ENCODE results near the gene RAB6A. TPM values are rescaled to one million over a fixed set of nuclear protein-coding genes. Genes with fewer than 3 reads are reported as not detected.

The RAB6A gene
- total RNA-seq, 4 donors from 2014 or later: 49.0 to 232 (median 206) TPM

DNA sequence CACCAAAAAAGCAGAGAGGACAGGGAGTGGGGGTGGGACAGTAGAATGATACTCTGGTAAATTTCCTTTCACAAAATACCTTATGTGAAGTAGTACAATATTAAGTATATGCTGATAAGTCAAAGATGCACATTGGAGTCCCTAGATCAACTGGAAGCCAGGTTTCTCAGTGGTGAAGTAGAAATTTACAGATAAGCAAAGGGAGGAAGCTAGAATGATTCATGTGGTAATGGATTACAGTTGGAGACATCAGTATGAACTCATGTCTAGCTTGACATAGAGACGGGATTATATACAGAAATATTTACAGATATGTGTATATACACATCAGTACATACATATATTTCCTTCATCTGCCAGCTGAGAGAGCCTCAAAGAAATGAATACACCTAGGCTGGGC lies 93.0 kb downstream of the RAB6A start:
- 71 to 100% methylated on average over 1 of the region's 1 CpG for WGBS, 2 donors (ENCODE audit: low coverage in 1 of 2)
- intact Hi-C loops (cut with DNase I; ENCODE audit: low total_unique reads) (loop anchor here (10.0 kb wide), 2 partner anchors 193 to 363 kb away; partner anchors contain the start of gene ARHGEF17), in situ Hi-C loops (cut with MboI; ENCODE audit: low pct_ligation_motif_present in 1 of 4, low pct_unique_long_range_greater_than_20kb in 1 of 4, low sequenced_read_pairs in 3 of 4) (loop anchor here in 2 of 4 donors (10.0 kb wide), 1 partner anchor 263 kb away; no protein-coding TSS in a partner anchor)
- Histone ChIP-seq H3K4me1 (no peaks in the 10 kb centered on the region), H3K4me3 (no peak overlapping the region), H3K27me3 (no peaks in the 10 kb centered on the region), H3K9me3 (no peaks in the 10 kb centered on the region), H3K27ac (no peak overlapping the region), H3K36me3 (no peaks in the 10 kb centered on the region)
- TF ChIP-seq, protein P1, sequence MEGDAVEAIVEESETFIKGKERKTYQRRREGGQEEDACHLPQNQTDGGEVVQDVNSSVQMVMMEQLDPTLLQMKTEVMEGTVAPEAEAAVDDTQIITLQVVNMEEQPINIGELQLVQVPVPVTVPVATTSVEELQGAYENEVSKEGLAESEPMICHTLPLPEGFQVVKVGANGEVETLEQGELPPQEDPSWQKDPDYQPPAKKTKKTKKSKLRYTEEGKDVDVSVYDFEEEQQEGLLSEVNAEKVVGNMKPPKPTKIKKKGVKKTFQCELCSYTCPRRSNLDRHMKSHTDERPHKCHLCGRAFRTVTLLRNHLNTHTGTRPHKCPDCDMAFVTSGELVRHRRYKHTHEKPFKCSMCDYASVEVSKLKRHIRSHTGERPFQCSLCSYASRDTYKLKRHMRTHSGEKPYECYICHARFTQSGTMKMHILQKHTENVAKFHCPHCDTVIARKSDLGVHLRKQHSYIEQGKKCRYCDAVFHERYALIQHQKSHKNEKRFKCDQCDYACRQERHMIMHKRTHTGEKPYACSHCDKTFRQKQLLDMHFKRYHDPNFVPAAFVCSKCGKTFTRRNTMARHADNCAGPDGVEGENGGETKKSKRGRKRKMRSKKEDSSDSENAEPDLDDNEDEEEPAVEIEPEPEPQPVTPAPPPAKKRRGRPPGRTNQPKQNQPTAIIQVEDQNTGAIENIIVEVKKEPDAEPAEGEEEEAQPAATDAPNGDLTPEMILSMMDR (IDR thresholded peaks at IDR 0.05): no peak
- no peak for TF ChIP-seq POLR2A (IDR thresholded peaks at IDR 0.05)
- TF ChIP-seq POLR2AphosphoS5 (IDR thresholded peaks at IDR 0.05): no peak
- TF ChIP-seq EP300 (IDR thresholded peaks at IDR 0.05; ENCODE audit: low read depth): no peak
- no peak for DNase-seq

DNA sequence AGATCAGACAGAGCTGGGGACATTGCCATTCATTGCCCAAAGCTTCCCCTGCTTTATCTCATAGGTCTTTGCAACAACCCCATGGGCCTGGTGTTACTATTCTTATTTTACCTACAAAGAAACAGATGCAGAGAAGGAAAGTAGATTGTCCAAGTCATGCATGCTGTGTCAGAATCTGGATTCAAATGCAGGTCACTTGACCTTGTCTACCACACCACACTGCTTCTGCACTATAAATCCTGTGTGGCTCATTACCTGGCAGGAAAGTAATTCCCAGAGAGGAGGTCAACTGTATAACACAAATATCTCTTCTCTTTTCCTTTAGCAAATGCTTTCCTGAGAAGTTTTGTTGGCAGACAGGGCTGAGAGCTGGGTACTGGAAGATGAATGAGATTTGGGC lies 96.0 kb downstream of the RAB6A start:
- Histone ChIP-seq H3K36me3 (no peaks in the 10 kb centered on the region), H3K4me1 (peaks cover 5 to 13% (median 10%) of the 10 kb centered on the region in 4 donors), H3K9me3 (no peaks in the 10 kb centered on the region), H3K27ac (no peak overlapping the region), H3K27me3 (no peaks in the 10 kb centered on the region), H3K4me3 (no peak overlapping the region)
- in situ Hi-C loops (cut with MboI; ENCODE audit: low pct_ligation_motif_present in 1 of 4, low pct_unique_long_range_greater_than_20kb in 1 of 4, low sequenced_read_pairs in 3 of 4) (loop anchor here in 2 of 4 donors (10.0 kb wide), 1 partner anchor 260 kb away; no protein-coding TSS in a partner anchor), intact Hi-C loops (cut with DNase I; ENCODE audit: low total_unique reads) (loop anchor here (5.0 to 10.0 kb wide), 3 partner anchors 38 to 360 kb away; partner anchors contain the start of gene ARHGEF17)
- TF ChIP-seq, protein P1 (IDR thresholded peaks at IDR 0.05): no peak
- TF ChIP-seq EP300 (IDR thresholded peaks at IDR 0.05; ENCODE audit: low read depth) (no peak), POLR2A (IDR thresholded peaks at IDR 0.05) (no peak), POLR2AphosphoS5 (IDR thresholded peaks at IDR 0.05) (no peak)
- no peak for DNase-seq

GRCh38 chr11:73663604-73664495 lies 97.0 kb downstream of the RAB6A start:
- Histone ChIP-seq H3K4me1 (peaks cover 5 to 13% (median 10%) of the 10 kb centered on the region in 4 donors), H3K27me3 (no peaks in the 10 kb centered on the region), H3K4me3 (no peak overlapping the region), H3K36me3 (no peaks in the 10 kb centered on the region), H3K27ac (no peak overlapping the region), H3K9me3 (no peaks in the 10 kb centered on the region)
- TF ChIP-seq POLR2AphosphoS5 (IDR thresholded peaks at IDR 0.05) (no peak), EP300 (IDR thresholded peaks at IDR 0.05; ENCODE audit: low read depth) (no peak), POLR2A (IDR thresholded peaks at IDR 0.05) (no peak)
- TF ChIP-seq, protein P1 (IDR thresholded peaks at IDR 0.05): no peak
- intact Hi-C loops (cut with DNase I; ENCODE audit: low total_unique reads): loop anchor here (5.0 to 10.0 kb wide), 3 partner anchors 37 to 359 kb away; partner anchors contain the start of gene ARHGEF17
- WGBS, 2 donors (ENCODE audit: low coverage in 1 of 2): 46 to 84% methylated on average over 2 to 3 of the region's 3 CpGs
- in situ Hi-C loops (cut with MboI; ENCODE audit: low pct_ligation_motif_present in 1 of 4, low pct_unique_long_range_greater_than_20kb in 1 of 4, low sequenced_read_pairs in 3 of 4): loop anchor here in 2 of 4 donors (10.0 kb wide), 1 partner anchor 259 kb away; no protein-coding TSS in a partner anchor
- no peak for DNase-seq

DNA sequence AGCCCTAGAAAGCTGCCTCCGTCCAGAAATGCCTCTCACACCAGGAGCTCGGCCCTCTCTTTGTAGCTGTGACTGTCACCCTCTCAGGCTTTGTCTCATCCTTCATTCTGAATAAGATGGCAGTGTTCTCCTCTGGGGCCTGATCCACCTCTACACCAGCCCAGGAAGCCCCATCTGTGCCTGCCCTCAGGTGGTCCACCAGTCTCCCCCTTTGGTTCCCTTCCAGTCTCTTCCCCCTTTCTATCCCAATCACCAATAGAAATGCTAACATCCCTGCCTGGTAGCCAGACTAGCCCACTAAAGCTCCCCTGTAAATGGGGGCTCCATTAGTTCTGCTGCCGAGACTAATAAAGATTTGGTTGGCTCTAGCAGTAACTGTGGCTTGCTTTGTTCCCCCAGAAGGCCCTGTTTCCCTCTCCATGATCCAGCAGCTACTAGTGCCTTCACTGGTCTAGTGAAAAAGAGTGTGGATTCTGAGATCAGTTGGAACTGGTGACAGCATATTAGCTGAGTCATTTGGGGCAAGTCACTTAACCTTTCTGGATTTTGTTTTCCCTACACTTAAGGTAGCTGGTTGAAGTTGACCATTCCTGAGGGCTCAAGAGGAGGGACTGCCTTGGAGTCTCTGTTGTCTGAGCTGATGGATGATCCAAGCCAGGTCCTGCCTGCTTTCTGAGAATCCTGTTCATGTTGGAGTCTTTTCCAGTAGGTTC lies 98.3 kb downstream of the RAB6A start:
- Histone ChIP-seq H3K4me3 (no peak overlapping the region), H3K9me3 (no peaks in the 10 kb centered on the region), H3K36me3 (no peaks in the 10 kb centered on the region), H3K4me1 (peaks cover 5 to 13% (median 10%) of the 10 kb centered on the region in 4 donors), H3K27ac (no peak overlapping the region), H3K27me3 (no peaks in the 10 kb centered on the region)
- intact Hi-C loops (cut with DNase I; ENCODE audit: low total_unique reads): loop anchor here (5.0 to 10.0 kb wide), 3 partner anchors 35 to 358 kb away; partner anchors contain the start of gene ARHGEF17
- in situ Hi-C loops (cut with MboI; ENCODE audit: low pct_ligation_motif_present in 1 of 4, low pct_unique_long_range_greater_than_20kb in 1 of 4, low sequenced_read_pairs in 3 of 4): loop anchor here in 2 of 4 donors (10.0 kb wide), 1 partner anchor 258 kb away; no protein-coding TSS in a partner anchor
- TF ChIP-seq EP300 (IDR thresholded peaks at IDR 0.05; ENCODE audit: low read depth) (no peak), POLR2A (IDR thresholded peaks at IDR 0.05) (no peak), POLR2AphosphoS5 (IDR thresholded peaks at IDR 0.05) (no peak)
- TF ChIP-seq, protein P1 (IDR thresholded peaks at IDR 0.05): no peak
- WGBS, 2 donors (ENCODE audit: low coverage in 1 of 2): 96% methylated on average over 3 of the region's 3 CpGs; no CpG with 5 or more reads in 1 of the 2 donors
- DNase-seq: no peak
